GM12891 (cell line): ENCODE results near the gene LRRC8A.

Experiments
- POLR2A ChIP-seq: IDR thresholded peaks from 2 replicates; pipeline ENCODE4 v1.6.1; 2011; ENCODE audit warnings: low read depth, low read length, control low read depth
- POLR2AphosphoS5 ChIP-seq: IDR thresholded peaks from 2 replicates; pipeline ENCODE4 v1.6.1; 2011; ENCODE audit warnings: low read depth, low read length, control low read depth
- SPI1 ChIP-seq: IDR thresholded peaks from 2 replicates; pipeline ENCODE4 v1.6.1; 2011; ENCODE audit warnings: low read depth, low read length, control low read depth
- TAF1 ChIP-seq: IDR thresholded peaks from 2 replicates; pipeline ENCODE4 v1.6.1; 2011; ENCODE audit warnings: low read depth, low read length, control low read depth

DNA sequence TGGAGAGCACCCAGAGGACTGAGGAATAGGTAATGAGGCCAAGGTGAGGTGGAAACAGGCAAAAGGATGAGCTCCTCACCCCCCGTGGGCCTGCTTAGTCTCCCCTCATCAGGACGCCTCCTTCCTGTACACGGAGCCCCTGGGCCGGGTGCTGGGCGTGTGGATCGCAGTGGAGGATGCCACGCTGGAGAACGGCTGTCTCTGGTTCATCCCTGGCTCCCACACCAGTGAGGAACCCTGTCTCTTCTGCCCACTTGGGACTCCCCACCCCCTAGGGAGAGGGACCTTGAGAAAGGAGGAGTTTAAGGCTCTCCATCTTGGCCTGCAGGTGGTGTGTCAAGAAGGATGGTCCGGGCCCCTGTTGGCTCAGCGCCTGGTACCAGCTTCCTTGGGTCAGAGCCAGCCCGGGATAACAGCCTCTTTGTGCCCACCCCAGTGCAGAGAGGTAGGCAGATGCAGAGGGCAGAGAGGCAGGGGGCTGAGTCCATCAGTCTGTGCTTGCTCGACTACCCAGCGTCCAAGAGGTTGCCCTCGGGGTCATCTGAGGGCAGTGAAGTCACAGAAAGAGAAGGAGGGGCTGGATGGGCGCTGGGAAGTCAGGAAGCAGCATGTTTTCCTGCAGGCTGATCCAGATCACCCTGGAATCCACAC lies 58.5 kb downstream of the LRRC8A start:
- no peak for TF ChIP-seq POLR2AphosphoS5
- no peak for TF ChIP-seq POLR2A
- TF ChIP-seq TAF1 = no peak
- TF ChIP-seq SPI1 = no peak
